Measurements from ENCODE around the gene ZNF431. TPM values are rescaled to one million over a fixed set of nuclear protein-coding genes. Genes with fewer than 3 reads are reported as not detected.

The ZNF431 gene
- total and polyA plus RNA-seq, 2 donors (not counting 3 experiments of a cell fraction or from before 2014, with no cell fraction given): 3.5 to 12.0 TPM

DNA sequence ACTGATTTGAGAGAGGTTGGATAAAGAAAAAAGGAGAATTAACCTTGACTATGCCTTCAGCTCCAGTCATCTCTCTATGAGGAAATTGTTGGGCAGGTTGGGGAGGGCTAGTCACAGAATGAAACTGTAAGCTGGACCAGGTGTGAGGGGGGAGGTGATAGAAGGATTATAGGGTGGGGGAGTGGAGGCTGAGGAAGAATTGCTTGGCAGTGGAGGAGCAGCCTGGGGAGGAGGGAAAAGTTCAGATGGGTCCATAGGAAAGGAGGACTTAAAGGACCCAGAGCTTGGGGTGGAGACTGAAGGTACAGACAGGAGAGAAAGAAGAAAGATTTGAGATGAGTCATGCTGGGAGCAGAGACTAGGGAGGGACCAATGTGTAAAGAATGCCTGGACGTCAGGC, 8.2 kb upstream of the ZNF431 start:
- Histone ChIP-seq H3K4me2 (ENCODE audit: insufficient read depth, low read length) (no peak overlapping the region), H3K79me2 (ENCODE audit: control insufficient read depth, insufficient read depth, low read length) (no peaks in the 10 kb centered on the region), H3K9me3 (replicated peaks; ENCODE audit: control insufficient read depth, insufficient read depth, low read length) (no peaks in the 10 kb centered on the region), H2AFZ (ENCODE audit: low read depth, low read length) (no peak overlapping the region), H3K9me1 (replicated peaks; ENCODE audit: control insufficient read depth, extremely low read depth, insufficient read depth, low read length) (no peaks in the 10 kb centered on the region), H3K4me1 (ENCODE audit: control insufficient read depth, extremely low read depth, insufficient read depth, low read length) (no peaks in the 10 kb centered on the region), H3K27me3 (ENCODE audit: control insufficient read depth in 2 of 2, insufficient read depth in 2 of 2, low read length in 2 of 2) (no peaks in the 10 kb centered on the region), H3K4me3 (replicated peaks in 1 of 3; ENCODE audit: insufficient read depth in 1 of 3, low read depth in 1 of 3, low read length in 3 of 3) (no peak overlapping the region), H4K20me1 (replicated peaks; ENCODE audit: control insufficient read depth, extremely low read depth, insufficient read depth, low read length) (no peaks in the 10 kb centered on the region), H3K9ac (replicated peaks; ENCODE audit: extremely low read depth, insufficient read depth, low read length) (no peak overlapping the region), H3K36me3 (ENCODE audit: control insufficient read depth in 2 of 2, extremely low read depth in 1 of 2, insufficient read depth in 2 of 2, low read length in 2 of 2) (no peaks in the 10 kb centered on the region), H3K27ac (ENCODE audit: insufficient read depth, low read depth, low read length) (no peak overlapping the region)
- FAIRE-seq (no peak), DNase-seq (ENCODE audit: low read depth, low spot score) (no peak)
- dilution Hi-C loops (cut with MboI; ENCODE audit: extremely low pct_ligation_motif_present, low sequenced_read_pairs) (no loop called here), intact Hi-C loops (cut with micrococcal nuclease) (no loop called here)
- BruUV-seq (replicated peaks): no TSS peak
- TF ChIP-seq FOS (IDR thresholded peaks at IDR 0.05; ENCODE audit: borderline replicate concordance, insufficient read depth, low read length): no peak
- TF ChIP-seq, protein P1, sequence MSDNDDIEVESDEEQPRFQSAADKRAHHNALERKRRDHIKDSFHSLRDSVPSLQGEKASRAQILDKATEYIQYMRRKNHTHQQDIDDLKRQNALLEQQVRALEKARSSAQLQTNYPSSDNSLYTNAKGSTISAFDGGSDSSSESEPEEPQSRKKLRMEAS (IDR thresholded peaks at IDR 0.05; ENCODE audit: insufficient read depth, insufficient read length): no peak
- no peak for TF ChIP-seq POLR2AphosphoS5 (IDR thresholded peaks at IDR 0.05; ENCODE audit: insufficient read depth, low read depth, low read length)
- no peak for TF ChIP-seq GATA2 (IDR thresholded peaks at IDR 0.05; ENCODE audit: insufficient read depth, insufficient read length, low read depth, low read length)
- TF ChIP-seq, protein P2, sequence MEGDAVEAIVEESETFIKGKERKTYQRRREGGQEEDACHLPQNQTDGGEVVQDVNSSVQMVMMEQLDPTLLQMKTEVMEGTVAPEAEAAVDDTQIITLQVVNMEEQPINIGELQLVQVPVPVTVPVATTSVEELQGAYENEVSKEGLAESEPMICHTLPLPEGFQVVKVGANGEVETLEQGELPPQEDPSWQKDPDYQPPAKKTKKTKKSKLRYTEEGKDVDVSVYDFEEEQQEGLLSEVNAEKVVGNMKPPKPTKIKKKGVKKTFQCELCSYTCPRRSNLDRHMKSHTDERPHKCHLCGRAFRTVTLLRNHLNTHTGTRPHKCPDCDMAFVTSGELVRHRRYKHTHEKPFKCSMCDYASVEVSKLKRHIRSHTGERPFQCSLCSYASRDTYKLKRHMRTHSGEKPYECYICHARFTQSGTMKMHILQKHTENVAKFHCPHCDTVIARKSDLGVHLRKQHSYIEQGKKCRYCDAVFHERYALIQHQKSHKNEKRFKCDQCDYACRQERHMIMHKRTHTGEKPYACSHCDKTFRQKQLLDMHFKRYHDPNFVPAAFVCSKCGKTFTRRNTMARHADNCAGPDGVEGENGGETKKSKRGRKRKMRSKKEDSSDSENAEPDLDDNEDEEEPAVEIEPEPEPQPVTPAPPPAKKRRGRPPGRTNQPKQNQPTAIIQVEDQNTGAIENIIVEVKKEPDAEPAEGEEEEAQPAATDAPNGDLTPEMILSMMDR (IDR thresholded peaks at IDR 0.05; ENCODE audit: extremely low read depth in 1 of 2, insufficient read depth in 1 of 2, low read depth in 1 of 2, low read length in 2 of 2): no peak
- no peak for TF ChIP-seq EZH2 (IDR thresholded peaks at IDR 0.05; ENCODE audit: borderline replicate concordance, low read depth, low read length, severe bottlenecking)
- no peak for TF ChIP-seq POLR2A (IDR thresholded peaks at IDR 0.05; ENCODE audit: low read depth, low read length)
- TF ChIP-seq MYC (IDR thresholded peaks at IDR 0.05; ENCODE audit: low read depth, low read length): no peak
- no peak for TF ChIP-seq JUN (IDR thresholded peaks at IDR 0.05; ENCODE audit: borderline replicate concordance, insufficient read depth, insufficient read length, low read depth)
- CTCF ChIA-PET: no interaction called here
- POLR2A ChIA-PET: no interaction called here

All from endothelial cell of umbilical vein (primary cell).